Trophoblast cell (in vitro differentiated cells and primary cell): ENCODE measurements around the gene BORCS8.

Source experiments
- DNase-seq, 2 donors: peaks; one replicate each; pipeline ENCODE4 v3.0.0-alpha.2; 2016
- H2AFZ ChIP-seq: 2 replicates; pipeline ENCODE4 v1.6.1; 2013; ENCODE audit warnings: low read length, moderate library complexity, mild to moderate bottlenecking; ENCODE audit not compliant: insufficient read depth, poor library complexity
- H2AK5ac ChIP-seq: 2 replicates; pipeline ENCODE4 v1.6.1; 2013; ENCODE audit warnings: mild to moderate bottlenecking, low read length
- H2BK120ac ChIP-seq: 2 replicates; pipeline ENCODE4 v1.6.1; 2013; ENCODE audit warnings: low read length, mild to moderate bottlenecking, moderate library complexity; ENCODE audit not compliant: insufficient read depth, poor library complexity
- H2BK12ac ChIP-seq: 2 replicates; pipeline ENCODE4 v1.6.1; 2013; ENCODE audit warnings: mild to moderate bottlenecking, low read length, moderate library complexity
- H2BK5ac ChIP-seq: 2 replicates; pipeline ENCODE4 v1.6.1; 2013; ENCODE audit warnings: low read length, low read depth, moderate library complexity, mild to moderate bottlenecking; ENCODE audit not compliant: poor library complexity
- H3K14ac ChIP-seq: 2 replicates; pipeline ENCODE4 v1.6.1; 2013; ENCODE audit warnings: mild to moderate bottlenecking, low read length
- H3K18ac ChIP-seq: 2 replicates; pipeline ENCODE4 v1.6.1; 2013; ENCODE audit warnings: mild to moderate bottlenecking, low read length
- H3K23ac ChIP-seq: 2 replicates; pipeline ENCODE4 v1.6.1; 2013; ENCODE audit warnings: low read length
- H3K27ac ChIP-seq: 2 replicates; pipeline ENCODE4 v1.5.1; 2013; ENCODE audit warnings: low read depth, mild to moderate bottlenecking, inconsistent platforms, low read length, moderate library complexity
- H3K27me3 ChIP-seq: 2 replicates; pipeline ENCODE4 v1.6.1; 2013; ENCODE audit warnings: inconsistent platforms, mild to moderate bottlenecking, low read length, moderate library complexity; ENCODE audit not compliant: insufficient read depth
- H3K36me3 ChIP-seq, 2 experiments: 1 replicate in 1 of 2; 2 replicates in 1 of 2; pipeline ENCODE4 v1.6.1; 2013; ENCODE audit warnings: low read length in 2 of 2, mild to moderate bottlenecking in 2 of 2, moderate library complexity in 1 of 2; ENCODE audit not compliant: insufficient read depth in 2 of 2, control insufficient read depth in 1 of 2
- H3K4ac ChIP-seq: 2 replicates; pipeline ENCODE4 v1.6.1; 2013; ENCODE audit warnings: low read depth, mild to moderate bottlenecking, low read length, moderate library complexity
- H3K4me1 ChIP-seq, 2 experiments: 1 replicate in 1 of 2; 2 replicates in 1 of 2; pipeline ENCODE4 v1.6.1; 2013; ENCODE audit warnings: low read length in 2 of 2, mild to moderate bottlenecking in 2 of 2, moderate library complexity in 1 of 2; ENCODE audit not compliant: insufficient read depth in 2 of 2, control insufficient read depth in 1 of 2
- H3K4me2 ChIP-seq: 2 replicates; pipeline ENCODE4 v1.6.1; 2013; ENCODE audit warnings: inconsistent platforms, mild to moderate bottlenecking, low read length, moderate library complexity
- H3K4me3 ChIP-seq: 2 replicates; pipeline ENCODE4 v1.5.1; 2013; ENCODE audit warnings: mild to moderate bottlenecking, low read depth, low read length, inconsistent platforms
- H3K79me1 ChIP-seq: one replicate; pipeline ENCODE4 v1.6.1; 2013; ENCODE audit warnings: low read length
- H3K79me2 ChIP-seq: 2 replicates; pipeline ENCODE4 v1.6.1; 2013; ENCODE audit warnings: low read length, mild to moderate bottlenecking; ENCODE audit not compliant: control insufficient read depth, insufficient read depth, poor library complexity
- H3K9ac ChIP-seq: 2 replicates; pipeline ENCODE4 v1.6.1; 2013; ENCODE audit warnings: mild to moderate bottlenecking, low read length
- H3K9me3 ChIP-seq: 2 replicates; pipeline ENCODE4 v1.6.1; 2013; ENCODE audit warnings: low read depth, mild to moderate bottlenecking, control low read depth, inconsistent platforms, low read length; ENCODE audit not compliant: insufficient read depth
- H4K12ac ChIP-seq: 2 replicates; pipeline ENCODE4 v1.6.1; 2013; ENCODE audit warnings: low read depth, mild to moderate bottlenecking, low read length, moderate library complexity
- H4K8ac ChIP-seq: 2 replicates; pipeline ENCODE4 v1.6.1; 2013; ENCODE audit warnings: low read depth, mild to moderate bottlenecking, low read length, moderate library complexity
- H4K91ac ChIP-seq: one replicate; pipeline ENCODE4 v1.6.1; 2013; ENCODE audit warnings: low read depth, mild to moderate bottlenecking, low read length, moderate library complexity
- WGBS: extraction: QIAGEN DNeasy Blood & Tissue Kit; methylation state at CpG from one replicate; pipeline ENCODE4 v1.1.7; 2013; ENCODE audit warnings: missing lambda C conversion rate; ENCODE audit not compliant: insufficient read length, insufficient coverage; ENCODE audit errors: extremely low coverage; 5-methylcytosine and 5-hydroxymethylcytosine counted together

The BORCS8 gene

DNA sequence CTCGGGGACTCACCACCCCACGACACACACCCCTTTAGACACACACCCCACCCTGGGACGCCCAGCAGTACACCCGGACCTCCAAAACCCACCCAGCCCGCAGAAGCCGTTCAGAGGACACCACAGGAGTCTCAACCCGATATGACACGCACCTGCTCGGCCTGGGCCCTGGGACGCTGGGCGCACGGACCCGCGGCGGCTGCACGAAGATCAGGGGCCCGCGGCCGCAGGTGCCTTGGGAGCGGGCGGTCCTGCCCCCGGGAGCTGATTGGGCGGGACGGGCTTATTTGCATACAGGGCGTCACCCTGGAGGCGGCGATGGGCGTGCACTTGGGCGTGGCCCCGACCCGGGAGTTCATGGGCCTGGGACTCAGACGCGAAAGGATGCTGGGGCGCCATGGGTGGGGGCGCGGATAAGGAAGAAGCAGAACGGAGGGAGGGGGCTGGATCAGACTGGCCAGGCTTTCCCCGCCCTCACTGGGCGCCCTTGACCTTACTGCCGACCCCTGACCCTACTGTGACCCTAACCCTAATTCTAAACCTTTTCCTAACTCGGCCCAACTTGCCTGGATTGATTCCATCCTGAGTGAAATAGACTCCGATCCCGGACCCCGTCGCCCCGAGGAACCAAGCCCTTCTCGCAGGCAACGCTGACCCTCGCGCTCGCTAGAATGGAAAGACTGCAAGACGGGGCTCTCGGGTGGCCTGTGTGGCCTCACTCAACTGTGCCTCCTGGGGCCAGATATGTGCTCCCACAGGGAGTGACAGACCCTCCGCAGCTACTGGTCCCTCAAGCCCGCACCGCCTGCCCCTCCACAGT is 21.7 kb downstream of the BORCS8 start, which contains the start of gene MEF2B:
TSS of gene MEF2B (minus strand) at position 211 of the 820 bp plus-strand sequence. CDS start 19,528 bp downstream, outside the sequence.
- Histone ChIP-seq H3K27me3 (no peaks in the 10 kb centered on the region), H3K18ac (no peak within 1 kb of the TSS), H3K36me3 (no peaks in the 10 kb centered on the region), H2BK120ac (no peak within 1 kb of the TSS), H3K23ac (no peak within 1 kb of the TSS), H3K79me1 (no peaks in the 10 kb centered on the region), H3K4me2 (peak within 1 kb of the TSS; percentile 46), H4K8ac (no peak within 1 kb of the TSS), H3K27ac (no peak within 1 kb of the TSS), H2AK5ac (no peak within 1 kb of the TSS), H2BK12ac (no peak within 1 kb of the TSS), H3K79me2 (no peaks in the 10 kb centered on the region), H4K91ac (no peak within 1 kb of the TSS), H3K4ac (no peak within 1 kb of the TSS), H2BK5ac (no peak within 1 kb of the TSS), H3K4me1 (peaks cover 0 to 5% of the 10 kb centered on the region in 2 experiments), H3K4me3 (no peak within 1 kb of the TSS), H3K9me3 (no peaks in the 10 kb centered on the region), H3K14ac (no peak within 1 kb of the TSS), H2AFZ (no peak within 1 kb of the TSS), H4K12ac (no peak within 1 kb of the TSS), H3K9ac (no peak within 1 kb of the TSS)
- no CpG with 5 or more reads among the region's 56 CpGs for WGBS
- peak; percentile 61 to 72 for DNase-seq

GRCh38 chr19:19169236-19170052 is 22.5 kb downstream of the BORCS8 start:
- H3K4me2 ChIP-seq, result peak overlapping the region; percentile 46
- H3K79me1 ChIP-seq, result no peaks in the 10 kb centered on the region
- H3K9ac ChIP-seq, result no peak overlapping the region
- H2BK5ac ChIP-seq, result no peak overlapping the region
- H2AFZ ChIP-seq, result no peak overlapping the region
- peaks cover 0 to 5% of the 10 kb centered on the region in 2 experiments for H3K4me1 ChIP-seq
- no peak overlapping the region for H3K4me3 ChIP-seq
- H2BK120ac ChIP-seq, result no peak overlapping the region
- no peak for DNase-seq
- WGBS, result no CpG with 5 or more reads among the region's 9 CpGs
- H3K4ac ChIP-seq, result no peak overlapping the region
- no peak overlapping the region for H4K91ac ChIP-seq
- no peak overlapping the region for H2AK5ac ChIP-seq
- H3K27ac ChIP-seq, result no peak overlapping the region
- H4K12ac ChIP-seq, result no peak overlapping the region
- H3K9me3 ChIP-seq, result no peaks in the 10 kb centered on the region
- H2BK12ac ChIP-seq, result no peak overlapping the region
- H3K27me3 ChIP-seq, result no peaks in the 10 kb centered on the region
- H3K18ac ChIP-seq, result no peak overlapping the region
- no peak overlapping the region for H3K23ac ChIP-seq
- H3K79me2 ChIP-seq, result no peaks in the 10 kb centered on the region
- no peaks in the 10 kb centered on the region for H3K36me3 ChIP-seq
- H3K14ac ChIP-seq, result no peak overlapping the region
- H4K8ac ChIP-seq, result no peak overlapping the region

- no peaks in the 10 kb centered on the region for H3K79me2 ChIP-seq
- H3K14ac ChIP-seq, result no peak overlapping the region
- no peak overlapping the region for H4K91ac ChIP-seq
- H2AK5ac ChIP-seq, result no peak overlapping the region
- no peak overlapping the region for H3K18ac ChIP-seq
- H3K23ac ChIP-seq, result no peak overlapping the region
- no peak overlapping the region for H3K4ac ChIP-seq
- WGBS, result no CpG with 5 or more reads among the region's 3 CpGs
- H3K4me1 ChIP-seq, result peaks cover 0 to 5% of the 10 kb centered on the region in 2 experiments
- H2BK5ac ChIP-seq, result no peak overlapping the region
- no peak overlapping the region for H2AFZ ChIP-seq
- no peak overlapping the region for H3K27ac ChIP-seq
- H2BK12ac ChIP-seq, result no peak overlapping the region
- no peak for DNase-seq
- no peaks in the 10 kb centered on the region for H3K79me1 ChIP-seq
- no peak overlapping the region for H4K8ac ChIP-seq
- no peaks in the 10 kb centered on the region for H3K27me3 ChIP-seq
- H3K36me3 ChIP-seq, result no peaks in the 10 kb centered on the region
- no peak overlapping the region for H3K9ac ChIP-seq
- no peaks in the 10 kb centered on the region for H3K9me3 ChIP-seq
- H3K4me2 ChIP-seq, result no peak overlapping the region
- no peak overlapping the region for H4K12ac ChIP-seq
- H3K4me3 ChIP-seq, result no peak overlapping the region
- no peak overlapping the region for H2BK120ac ChIP-seq
Observed at GRCh38 chr19:19167612-19168011, 24.3 kb downstream of the BORCS8 start.

- no peak overlapping the region for H3K14ac ChIP-seq
- no peak overlapping the region for H2BK120ac ChIP-seq
- H3K23ac ChIP-seq, result no peak overlapping the region
- H4K91ac ChIP-seq, result no peak overlapping the region
- H3K18ac ChIP-seq, result no peak overlapping the region
- H2BK12ac ChIP-seq, result no peak overlapping the region
- no CpG with 5 or more reads among the region's 1 CpG for WGBS
- H3K4me1 ChIP-seq, result peaks cover 0 to 4% of the 10 kb centered on the region in 2 experiments
- H2AFZ ChIP-seq, result no peak overlapping the region
- no peak overlapping the region for H3K4ac ChIP-seq
- H4K12ac ChIP-seq, result no peak overlapping the region
- no peaks in the 10 kb centered on the region for H3K27me3 ChIP-seq
- H3K9me3 ChIP-seq, result no peaks in the 10 kb centered on the region
- H2AK5ac ChIP-seq, result no peak overlapping the region
- no peaks in the 10 kb centered on the region for H3K79me2 ChIP-seq
- H3K4me2 ChIP-seq, result no peak overlapping the region
- no peaks in the 10 kb centered on the region for H3K36me3 ChIP-seq
- H3K4me3 ChIP-seq, result no peak overlapping the region
- H3K9ac ChIP-seq, result no peak overlapping the region
- H3K27ac ChIP-seq, result no peak overlapping the region
- DNase-seq, result no peak
- H4K8ac ChIP-seq, result no peak overlapping the region
- H2BK5ac ChIP-seq, result no peak overlapping the region
- H3K79me1 ChIP-seq, result no peaks in the 10 kb centered on the region
Observed at GRCh38 chr19:19165396-19165795, 26.6 kb downstream of the BORCS8 start.
